H9 (cell line): ENCODE results near the gene SIGLEC14. TPM values are rescaled to one million over a fixed set of nuclear protein-coding genes. Genes with fewer than 3 reads are reported as not detected.

Experiments
- DNase-seq: peaks from one replicate; pipeline ENCODE4 v3.0.0-alpha.2; 2017
- H2AFZ ChIP-seq: one replicate; pipeline ENCODE4 v1.6.1; 2013; ENCODE audit warnings: mild to moderate bottlenecking, low read length, control low read depth, moderate library complexity
- H2AK5ac ChIP-seq: 2 replicates; pipeline ENCODE4 v1.6.1; 2013; ENCODE audit warnings: low read length, control low read depth, mixed read lengths; ENCODE audit not compliant: insufficient read length
- H2BK120ac ChIP-seq: one replicate; pipeline ENCODE4 v1.6.1; 2013; ENCODE audit warnings: low read depth, mild to moderate bottlenecking, low read length, control low read depth, inconsistent platforms; ENCODE audit not compliant: poor library complexity, severe bottlenecking
- H2BK12ac ChIP-seq: 2 replicates; pipeline ENCODE4 v1.6.1; 2013; ENCODE audit warnings: low read length, control low read depth, mixed read lengths, low read depth; ENCODE audit not compliant: insufficient read length
- H2BK15ac ChIP-seq: 2 replicates; pipeline ENCODE4 v1.6.1; 2013; ENCODE audit warnings: low read depth, low read length, control low read depth
- H2BK20ac ChIP-seq: one replicate; pipeline ENCODE4 v1.6.1; 2013; ENCODE audit warnings: low read depth, mild to moderate bottlenecking, low read length, control low read depth, inconsistent platforms; ENCODE audit not compliant: poor library complexity, severe bottlenecking
- H2BK5ac ChIP-seq: 2 replicates; pipeline ENCODE4 v1.6.1; 2013; ENCODE audit warnings: low read length, control low read depth, mixed read lengths; ENCODE audit not compliant: insufficient read length
- H3K14ac ChIP-seq: 2 replicates; pipeline ENCODE4 v1.6.1; 2013; ENCODE audit warnings: low read length, control low read depth; ENCODE audit not compliant: insufficient read depth
- H3K18ac ChIP-seq: 2 replicates; pipeline ENCODE4 v1.6.1; 2013; ENCODE audit warnings: low read depth, mild to moderate bottlenecking, mixed read lengths, low read length, control low read depth; ENCODE audit not compliant: insufficient read length
- H3K23ac ChIP-seq: 2 replicates; pipeline ENCODE4 v1.6.1; 2013; ENCODE audit warnings: low read length, control low read depth, mixed read lengths, low read depth; ENCODE audit not compliant: insufficient read length
- H3K23me2 ChIP-seq: 2 replicates; pipeline ENCODE4 v1.6.1; 2013; ENCODE audit warnings: low read depth, mild to moderate bottlenecking, mixed read lengths, low read length, control low read depth; ENCODE audit not compliant: insufficient read length, poor library complexity, severe bottlenecking
- H3K27ac ChIP-seq: 2 replicates; pipeline ENCODE4 v1.5.1; 2013; ENCODE audit warnings: low read length, control low read depth, mixed read lengths, low read depth; ENCODE audit not compliant: insufficient read length
- H3K27me3 ChIP-seq: 2 replicates; pipeline ENCODE4 v1.6.1; 2013; ENCODE audit warnings: low read length, control low read depth, inconsistent platforms; ENCODE audit not compliant: insufficient read depth
- H3K4ac ChIP-seq: 2 replicates; pipeline ENCODE4 v1.6.1; 2013; ENCODE audit warnings: low read depth, mild to moderate bottlenecking, control low read depth, inconsistent platforms, low read length, moderate library complexity
- H3K4me1 ChIP-seq: 2 replicates; pipeline ENCODE4 v1.6.1; 2013; ENCODE audit warnings: low read length, control low read depth, inconsistent platforms; ENCODE audit not compliant: insufficient read depth
- H3K4me2 ChIP-seq: 2 replicates; pipeline ENCODE4 v1.6.1; 2013; ENCODE audit warnings: low read length, control low read depth, mixed read lengths; ENCODE audit not compliant: insufficient read length, insufficient read depth
- H3K56ac ChIP-seq: 2 replicates; pipeline ENCODE4 v1.6.1; 2013; ENCODE audit warnings: low read depth, mild to moderate bottlenecking, mixed read lengths, low read length, control low read depth; ENCODE audit not compliant: insufficient read length
- H3K79me1 ChIP-seq: 2 replicates; pipeline ENCODE4 v1.6.1; 2013; ENCODE audit warnings: low read depth, mild to moderate bottlenecking, moderate library complexity, low read length, control low read depth, inconsistent platforms; ENCODE audit not compliant: insufficient read depth, poor library complexity, severe bottlenecking
- H3K79me2 ChIP-seq: 2 replicates; pipeline ENCODE4 v1.6.1; 2013; ENCODE audit warnings: low read length, control low read depth, inconsistent platforms; ENCODE audit not compliant: insufficient read depth
- H3K9ac ChIP-seq: 2 replicates; pipeline ENCODE4 v1.6.1; 2013; ENCODE audit warnings: low read length, control low read depth, mixed read lengths; ENCODE audit not compliant: insufficient read length; ENCODE audit errors: extremely low read depth
- H3K9me3 ChIP-seq: one replicate; pipeline ENCODE4 v1.6.1; 2013; ENCODE audit warnings: low read depth, low read length, inconsistent platforms; ENCODE audit not compliant: control insufficient read depth
- H3T11ph ChIP-seq: one replicate; pipeline ENCODE4 v1.6.1; 2013; ENCODE audit warnings: mild to moderate bottlenecking, low read length, control low read depth, inconsistent platforms
- H4K20me1 ChIP-seq: one replicate; pipeline ENCODE4 v1.6.1; 2013; ENCODE audit not compliant: control insufficient read depth, insufficient read length, insufficient read depth
- H4K5ac ChIP-seq: 2 replicates; pipeline ENCODE4 v1.6.1; 2013; ENCODE audit warnings: low read depth, mild to moderate bottlenecking, mixed read lengths, low read length, control low read depth; ENCODE audit not compliant: insufficient read length
- H4K8ac ChIP-seq: replicated peaks from 2 replicates; pipeline ENCODE4 v1.6.1; 2013; ENCODE audit warnings: low read length, control low read depth, mixed read lengths, low read depth; ENCODE audit not compliant: insufficient read length
- H4K91ac ChIP-seq: 2 replicates; pipeline ENCODE4 v1.6.1; 2013; ENCODE audit warnings: low read depth, mild to moderate bottlenecking, moderate library complexity, mixed read lengths, low read length, control low read depth; ENCODE audit not compliant: insufficient read length
- H3K27ac Mint-ChIP-seq, 3 experiments: 2 replicates in 2 of 3; 3 replicates in 1 of 3; pipeline ENCODE4 v1.8.0; 2020 to 2021; ENCODE audit warnings: mixed read lengths in 3 of 3, mild to moderate bottlenecking in 1 of 3, moderate library complexity in 1 of 3
- H3K27me3 Mint-ChIP-seq: 2 replicates; pipeline ENCODE4 v1.8.0; 2021; ENCODE audit warnings: low read depth, mild to moderate bottlenecking, moderate library complexity, mixed read lengths
- H3K36me3 Mint-ChIP-seq, 3 experiments: 2 replicates in 2 of 3; 3 replicates in 1 of 3; pipeline ENCODE4 v1.8.0; 2020 to 2021; ENCODE audit warnings: low read depth in 3 of 3, mixed read lengths in 3 of 3; ENCODE audit not compliant: insufficient read depth in 1 of 3
- H3K4me1 Mint-ChIP-seq, 2 experiments: 2 replicates each; pipeline ENCODE4 v1.8.0; 2020; ENCODE audit warnings: mixed read lengths in 2 of 2
- H3K4me3 Mint-ChIP-seq, 2 experiments: 2 replicates in 1 of 2; 3 replicates in 1 of 2; pipeline ENCODE4 v1.8.0; 2020 to 2021; ENCODE audit warnings: mild to moderate bottlenecking in 2 of 2, mixed read lengths in 2 of 2, moderate library complexity in 1 of 2
- H3K9me3 Mint-ChIP-seq, 2 experiments: 2 replicates in 1 of 2; 3 replicates in 1 of 2; pipeline ENCODE4 v1.8.0; 2020; ENCODE audit warnings: mild to moderate bottlenecking in 2 of 2, mixed read lengths in 2 of 2, moderate library complexity in 1 of 2
- CTCF ChIP-seq: fragments of 200-600 bp; sonication (generic); conservative IDR thresholded peaks from 3 replicates; pipeline ENCODE4 v1.8.0; 2021; ENCODE audit warnings: antibody characterized with exemption, mild to moderate bottlenecking
- WGBS: extraction: QIAGEN DNeasy Blood & Tissue Kit; methylation state at CpG from one replicate; pipeline ENCODE4 v1.1.7; 2013; ENCODE audit warnings: missing lambda C conversion rate, low lambda C conversion rate, mixed read lengths; ENCODE audit not compliant: insufficient read length; ENCODE audit errors: extremely low coverage; 5-methylcytosine and 5-hydroxymethylcytosine counted together
- total RNA-seq: library from RNA; stranded (reverse); gene quantifications from 2 replicates; pipeline ENCODE4 v1.2.1, GENCODE V29; 2021

SIGLEC14 gene
- total RNA-seq, 1 experiment from 2014 or later: not detected

GRCh38 chr19:51621178-51621577 lies 25.4 kb downstream of the SIGLEC14 start:
- Histone ChIP-seq H2BK20ac (no peak overlapping the region), H3K27ac (no peak overlapping the region), H3K79me1 (no peaks in the 10 kb centered on the region), H3T11ph (no peak overlapping the region), H3K18ac (no peak overlapping the region), H2AK5ac (no peak overlapping the region), H2BK5ac (no peak overlapping the region), H3K23me2 (no peaks in the 10 kb centered on the region), H4K8ac (no peak overlapping the region), H3K79me2 (no peaks in the 10 kb centered on the region), H3K14ac (no peak overlapping the region), H2BK12ac (no peak overlapping the region), H3K27me3 (no peaks in the 10 kb centered on the region), H3K56ac (no peak overlapping the region), H4K5ac (no peak overlapping the region), H3K23ac (no peak overlapping the region), H2BK15ac (no peak overlapping the region), H4K20me1 (no peaks in the 10 kb centered on the region), H3K4me2 (no peak overlapping the region), H3K9ac (no peak overlapping the region), H3K9me3 (no peaks in the 10 kb centered on the region), H2BK120ac (no peak overlapping the region), H3K4ac (no peak overlapping the region), H4K91ac (no peak overlapping the region), H3K4me1 (no peaks in the 10 kb centered on the region), H2AFZ (no peak overlapping the region)
- DNase-seq: no peak
- Mint-ChIP-seq H3K27me3 (peaks cover 16% of the 10 kb centered on the region), H3K4me3 (no peak overlapping the region), H3K4me1 (no peaks in the 10 kb centered on the region), H3K9me3 (peaks cover 59 to 88% of the 10 kb centered on the region in 2 experiments), H3K27ac (no peak overlapping the region), H3K36me3 (peaks cover 0 to 7% (median 0%) of the 10 kb centered on the region in 3 experiments; a peak in 3 of 7 replicates)
- TF ChIP-seq CTCF: no peak
- WGBS: no CpG with 5 or more reads among the region's 2 CpGs
